Measurements from ENCODE around the gene PCDHGA5.
"Not testable (repeated sequence)": the region's sequence is repeated elsewhere in the genome, so short reads cannot be mapped to it uniquely, and the experiment has no call there.

Gene PCDHGA5

GRCh38 chr5:141414548-141415274 lies 50.7 kb downstream of the PCDHGA5 start:
- DNase-seq (ENCODE audit: low spot score) = not testable (repeated sequence)

GRCh38 chr5:141415275-141415618 lies 51.3 kb downstream of the PCDHGA5 start:
- not testable (repeated sequence) for DNase-seq (ENCODE audit: low spot score)

Measured in iPS-NIHi11 (cell line).